NCI-H128 (cell line): ENCODE results near the gene ACOT7.

ENCODE experiments used
- DNase-seq: peaks from one replicate; lab custom pipeline; 2025; ENCODE audit not compliant: unreplicated experiment; lab: John Stamatoyannopoulos, UW

The ACOT7 gene

GRCh38 chr1:6273380-6273891 lies 120.1 kb downstream of the ACOT7 start:
- no peak for DNase-seq

DNA sequence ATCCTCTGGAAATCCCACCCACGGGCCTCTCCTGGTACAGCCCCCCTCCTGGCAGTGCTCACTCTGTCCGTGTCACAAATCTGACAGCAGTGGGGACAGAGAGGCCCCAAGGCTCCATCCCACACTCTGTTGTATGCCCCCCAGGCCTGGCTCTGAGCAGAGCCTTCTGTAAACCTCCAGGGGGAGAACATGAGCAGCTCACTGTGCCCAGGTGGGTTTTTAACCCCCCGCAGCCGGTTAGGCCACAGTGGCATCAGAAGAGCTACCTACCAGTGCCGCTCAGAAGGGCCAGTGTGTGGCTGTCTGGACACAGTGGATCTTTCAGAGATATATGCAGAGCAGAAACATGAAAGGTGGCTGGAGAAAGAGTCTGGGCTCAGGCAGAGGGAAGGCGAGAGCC lies 120.7 kb downstream of the ACOT7 start:
- DNase-seq = no peak

DNA sequence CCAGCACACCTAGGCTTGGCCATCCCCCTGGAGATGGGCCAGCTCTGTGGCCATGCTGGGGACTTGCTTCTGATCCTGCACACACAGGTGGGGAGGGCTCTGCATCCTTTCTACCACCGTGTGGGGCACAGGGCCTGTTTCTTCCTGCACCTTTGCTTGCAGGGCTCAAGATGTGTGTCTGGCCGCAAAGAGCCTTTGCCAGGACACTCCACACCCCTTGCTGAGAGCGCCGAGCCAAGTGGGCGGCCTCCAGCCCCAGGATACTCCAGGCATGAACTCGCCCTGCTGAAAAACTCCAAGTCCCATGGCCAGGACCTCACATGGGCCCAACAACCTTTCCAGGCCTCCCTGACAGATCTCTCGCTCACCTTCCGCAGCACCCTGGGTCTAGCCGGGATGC lies 121.1 kb downstream of the ACOT7 start:
- DNase-seq = no peak

- no peak for DNase-seq
Observed at GRCh38 chr1:6271554-6271953, 122.0 kb downstream of the ACOT7 start.

DNA sequence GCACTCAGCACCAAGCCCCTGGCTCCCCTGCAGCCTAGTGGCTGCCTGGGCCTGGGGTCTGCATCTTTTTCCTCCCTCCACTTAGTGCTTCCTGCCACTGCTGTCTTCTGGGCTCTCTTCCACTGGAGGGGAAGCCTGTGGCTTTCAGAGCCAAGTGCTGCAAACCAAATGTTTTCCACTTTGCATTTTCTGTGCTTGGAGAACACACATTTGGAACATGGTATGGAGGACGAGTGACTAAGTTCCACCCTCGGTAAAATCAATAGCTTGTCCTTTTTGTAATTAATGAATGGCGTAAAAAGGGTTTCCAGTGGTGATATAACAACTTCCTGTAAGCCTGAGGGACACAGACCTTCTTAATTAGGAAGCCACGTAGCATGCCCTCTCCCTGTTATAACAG lies 122.6 kb downstream of the ACOT7 start:
- DNase-seq = no peak

GRCh38 chr1:6270401-6270800 lies 123.2 kb downstream of the ACOT7 start:
- DNase-seq = no peak

- DNase-seq = no peak
Observed at GRCh38 chr1:6269720-6270400, 123.7 kb downstream of the ACOT7 start.

GRCh38 chr1:6269296-6269695 lies 124.3 kb downstream of the ACOT7 start:
- no peak for DNase-seq

DNA sequence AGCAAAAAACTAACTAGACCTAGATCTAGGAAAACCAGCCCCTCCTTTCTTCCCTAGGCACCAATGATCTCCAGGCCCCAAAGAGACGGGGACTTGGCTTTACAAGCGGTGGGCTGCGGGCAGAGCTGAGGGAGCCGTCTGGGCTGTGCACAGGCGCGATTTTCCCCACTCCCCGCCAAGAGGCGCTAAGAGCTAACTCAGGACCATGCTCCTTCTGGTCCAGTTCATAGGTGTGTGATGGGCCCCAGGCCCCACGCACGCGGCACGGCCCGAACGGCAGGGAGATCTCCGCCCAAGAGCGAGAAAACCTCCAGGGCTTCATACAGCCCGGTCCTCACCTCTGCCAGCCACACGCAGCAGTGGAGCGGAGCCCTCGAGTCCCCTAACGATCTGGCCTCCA lies 125.2 kb downstream of the ACOT7 start:
- no peak for DNase-seq

GRCh38 chr1:6267686-6268322 lies 125.8 kb downstream of the ACOT7 start:
- DNase-seq = no peak

DNA sequence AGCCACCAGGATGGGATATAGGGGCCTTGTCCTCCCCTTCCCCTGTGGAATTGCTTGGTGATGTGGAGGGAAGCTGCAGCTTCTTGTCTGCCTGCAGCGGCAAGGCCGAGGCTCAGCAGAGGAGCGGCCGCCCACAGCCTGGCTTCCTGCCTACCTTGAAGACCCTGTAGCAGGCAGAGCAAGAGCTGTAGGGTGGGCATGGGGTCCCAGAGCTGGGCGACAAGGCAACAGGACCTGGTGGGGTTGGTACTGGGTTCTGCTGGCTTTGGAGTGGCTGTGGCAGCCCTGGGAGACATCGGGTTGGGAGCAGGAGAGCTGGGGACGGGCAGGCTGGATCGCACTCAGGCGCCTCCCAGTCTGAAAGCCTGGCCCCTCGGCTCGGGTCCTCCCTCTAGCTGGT lies 126.9 kb downstream of the ACOT7 start:
- no peak for DNase-seq

GRCh38 chr1:6265151-6265550 lies 128.4 kb downstream of the ACOT7 start:
- DNase-seq = no peak

DNA sequence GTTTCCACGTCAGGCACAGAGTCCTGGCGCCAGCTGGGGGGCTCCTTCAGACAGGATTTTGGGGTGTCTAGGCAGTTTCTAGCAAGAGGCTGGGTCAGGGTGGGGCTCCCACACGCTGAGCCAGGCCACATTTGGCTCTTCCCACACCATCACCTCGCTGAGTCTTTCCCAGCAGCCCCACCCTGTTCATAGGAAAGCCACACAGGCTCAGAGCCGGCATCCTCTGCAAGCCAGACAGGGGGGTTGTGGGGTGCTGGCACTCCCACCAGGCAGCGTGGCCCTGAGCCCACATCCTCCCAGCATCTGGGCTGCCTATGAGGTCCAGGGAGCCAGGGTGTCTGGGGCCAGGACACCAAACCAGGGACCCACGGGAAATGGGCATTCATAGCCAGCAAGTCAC lies 129.9 kb downstream of the ACOT7 start:
- DNase-seq = no peak

DNA sequence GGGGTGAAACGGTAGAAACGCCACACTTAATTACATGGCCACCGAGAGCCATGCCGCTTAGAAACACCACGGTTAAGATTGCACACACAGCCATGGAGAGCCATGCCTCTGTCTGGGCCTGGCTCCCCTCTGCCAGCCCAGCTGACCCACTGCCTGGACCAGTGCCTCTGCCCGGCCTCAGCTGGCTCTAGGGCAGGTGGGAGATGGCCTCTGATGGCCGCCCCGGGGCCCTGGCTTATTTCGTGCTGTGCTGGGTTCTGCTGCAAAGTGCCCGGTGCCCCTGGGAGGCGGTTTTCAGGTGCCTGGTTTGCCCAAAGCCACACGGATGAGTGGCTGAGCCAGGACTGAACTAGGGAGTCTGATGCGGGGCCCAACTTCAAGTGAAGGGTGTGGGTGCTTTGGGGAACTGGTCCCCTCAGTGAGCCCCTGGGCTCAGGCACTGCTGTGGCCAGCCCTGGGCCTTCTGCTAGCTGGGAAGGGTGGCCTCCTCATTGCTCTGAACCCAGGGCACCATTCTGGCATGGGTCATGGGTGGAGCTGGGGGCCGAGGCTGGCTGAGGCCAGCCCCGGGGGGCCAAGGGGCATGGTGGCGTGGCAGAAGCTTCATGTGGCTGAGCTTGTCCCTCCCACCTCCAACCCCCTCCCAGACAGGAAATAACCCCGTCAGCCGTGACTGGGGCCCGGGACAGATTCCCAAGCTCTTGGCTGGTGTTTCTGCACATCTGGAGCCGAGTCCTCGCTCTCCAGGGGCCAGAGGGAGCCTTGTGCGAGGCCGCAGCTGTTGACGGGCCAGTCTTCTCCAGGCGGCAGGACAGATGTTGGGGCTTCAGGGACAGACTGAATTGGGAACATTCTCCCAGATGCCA lies 130.8 kb downstream of the ACOT7 start:
- DNase-seq = no peak

DNA sequence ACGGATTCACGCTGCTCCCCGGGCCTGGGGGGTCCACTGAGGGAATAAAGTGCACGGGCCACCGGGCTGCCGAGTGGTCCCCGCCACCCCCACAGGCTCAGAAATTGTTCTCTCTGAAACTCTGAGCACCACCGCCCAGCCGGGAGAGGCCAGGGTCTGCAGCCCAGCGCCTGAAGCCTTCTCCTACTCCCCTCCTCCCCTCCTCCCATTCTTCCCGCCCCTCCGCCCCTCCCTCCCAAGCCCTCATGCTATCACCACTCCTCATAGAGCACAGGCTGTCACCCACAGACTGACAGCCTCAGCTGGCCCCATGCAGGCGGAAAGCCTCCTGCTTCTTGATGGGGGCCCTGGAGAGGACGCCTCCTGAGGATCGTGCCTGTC lies 132.0 kb downstream of the ACOT7 start:
- no peak for DNase-seq

- no peak for DNase-seq
Observed at GRCh38 chr1:6260961-6261614, 132.5 kb downstream of the ACOT7 start, which contains the start of gene GPR153. GPR153 (minus strand) TSS chr1:6261098; CDS start chr1:6254905, 6,193 bp downstream.

DNA sequence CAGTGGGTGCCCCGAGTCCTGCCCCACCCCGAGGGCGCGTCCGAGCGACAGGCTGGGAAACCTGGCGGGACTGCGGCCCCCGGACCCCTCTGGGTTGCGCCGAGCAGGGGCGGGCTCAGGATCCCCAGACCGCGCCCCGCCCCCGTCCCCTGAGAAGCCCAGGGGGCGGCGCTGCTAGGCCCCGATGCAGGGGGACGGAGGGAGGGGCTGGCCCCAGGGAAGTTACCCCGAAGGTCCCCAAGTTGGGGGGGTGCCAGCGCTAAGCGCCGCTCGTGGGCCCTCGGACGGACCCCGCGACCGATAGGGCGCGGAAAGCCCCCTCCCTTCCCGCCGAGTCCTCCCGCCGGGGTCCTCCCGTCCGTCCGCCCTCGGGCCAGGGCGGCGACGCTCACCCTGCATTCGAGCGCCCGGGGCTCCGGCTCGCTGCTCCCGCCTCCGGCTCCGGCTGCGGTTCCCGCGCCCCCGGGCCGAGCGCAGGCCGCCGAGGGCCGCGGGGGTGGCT lies 133.1 kb downstream of the ACOT7 start:
- no peak for DNase-seq

DNA sequence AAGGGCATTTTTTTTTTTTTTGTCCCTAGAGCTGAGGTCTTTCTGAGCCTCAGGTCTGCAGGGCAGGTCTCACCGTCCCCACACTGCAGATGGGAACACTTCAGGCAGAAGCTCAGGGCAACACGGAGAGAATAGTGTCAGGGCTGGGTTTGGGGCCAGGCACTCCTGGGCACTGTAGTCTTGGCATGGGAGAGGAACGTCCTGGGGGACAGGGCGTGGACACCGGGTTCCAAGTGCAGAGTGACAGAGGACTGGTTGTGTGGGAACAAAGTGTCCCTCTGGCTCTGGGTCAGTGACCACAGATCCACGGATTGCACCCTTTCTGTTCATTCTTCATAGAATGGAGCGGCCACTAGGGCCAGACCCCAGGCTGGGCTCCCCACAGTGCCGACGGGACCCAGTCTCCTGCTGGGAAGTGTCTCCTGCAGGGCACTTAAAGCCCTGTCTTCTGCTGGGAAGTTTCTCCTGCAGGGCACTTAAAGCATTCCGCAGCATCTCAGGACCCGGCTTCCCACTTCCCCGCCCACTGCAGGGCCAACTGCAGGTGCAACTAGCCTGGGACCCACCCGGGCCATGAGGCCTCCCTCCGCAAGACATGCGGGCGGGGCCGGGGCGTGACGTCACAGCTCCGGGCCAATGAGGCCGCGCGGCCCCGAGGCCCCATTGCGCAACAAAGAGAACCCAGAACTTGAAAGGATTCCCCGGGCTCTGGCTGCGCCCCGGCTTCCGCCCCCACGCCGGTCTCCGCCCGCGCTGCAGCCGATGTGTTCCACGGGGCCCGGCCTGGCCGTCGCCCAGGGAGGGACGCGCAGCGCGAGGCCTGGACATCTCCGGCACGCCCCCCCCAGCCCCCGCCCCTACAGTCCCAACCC lies 133.8 kb downstream of the ACOT7 start:
- no peak for DNase-seq

DNA sequence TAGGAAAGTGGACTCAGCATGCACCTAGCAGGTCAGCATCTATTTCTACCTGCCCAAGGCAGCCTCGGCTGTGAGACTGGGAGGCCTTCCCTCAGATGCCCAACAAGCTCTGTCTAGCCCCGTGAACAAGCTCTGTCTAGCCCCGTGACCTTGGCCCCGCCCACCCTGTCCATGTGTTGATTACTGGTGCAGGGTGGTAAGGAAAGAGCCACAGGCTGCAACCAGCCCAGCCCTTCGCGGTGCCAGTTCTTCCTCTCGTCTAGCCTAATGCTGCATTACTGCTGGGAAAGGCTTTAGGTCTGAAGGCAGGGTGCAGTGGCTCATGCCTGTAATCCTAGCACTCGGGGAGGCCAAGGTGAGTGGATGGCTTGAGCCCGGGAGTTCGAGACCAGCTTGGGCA lies 134.9 kb downstream of the ACOT7 start:
- DNase-seq = no peak

DNA sequence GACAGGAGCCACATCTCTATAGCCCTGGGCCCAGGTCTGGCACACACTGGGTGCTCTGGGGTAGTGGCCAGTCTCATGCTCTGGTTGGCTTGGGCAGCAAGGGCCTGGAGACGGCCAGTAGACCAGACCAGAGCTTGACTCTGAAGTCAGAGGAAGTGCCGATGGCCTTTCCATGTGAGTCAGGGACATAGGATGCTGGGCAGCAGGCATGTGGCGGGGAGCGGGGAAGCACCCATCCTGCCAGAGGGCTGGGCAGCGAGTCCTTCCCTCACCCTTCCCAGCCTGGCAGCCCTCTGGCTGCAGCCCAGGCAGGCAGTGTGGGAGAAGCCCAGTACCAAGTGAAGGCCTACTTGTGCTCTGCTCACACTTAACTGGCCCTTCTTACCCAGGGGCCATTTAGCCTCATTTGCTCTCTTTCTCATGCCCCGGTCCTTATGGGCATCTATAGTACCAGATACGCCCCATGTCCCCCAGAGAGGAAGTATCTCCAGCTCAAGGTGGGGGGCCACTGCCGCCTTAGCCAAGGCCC lies 136.0 kb downstream of the ACOT7 start:
- DNase-seq = no peak
